ENCODE data around the gene PSAP.

PSAP gene

GRCh38 chr10:71819985-71820384, 31.1 kb downstream of the PSAP start:
- no peak for TF ChIP-seq CTCF (IDR thresholded peaks at IDR 0.05)
- TF ChIP-seq ZFX (IDR thresholded peaks at IDR 0.05; ENCODE audit: borderline replicate concordance): no peak
- no peak overlapping the region for H3K27ac ChIP-seq

- TF ChIP-seq ZFX (IDR thresholded peaks at IDR 0.05; ENCODE audit: borderline replicate concordance): no peak
- no peak for TF ChIP-seq CTCF (IDR thresholded peaks at IDR 0.05)
- H3K27ac ChIP-seq: no peak overlapping the region
These were observed 31.6 kb downstream of the PSAP start for GRCh38 chr10:71819441-71819861.

GRCh38 chr10:71818674-71819260, 32.3 kb downstream of the PSAP start:
- TF ChIP-seq ZFX (IDR thresholded peaks at IDR 0.05; ENCODE audit: borderline replicate concordance): no peak
- TF ChIP-seq CTCF (IDR thresholded peaks at IDR 0.05): no peak
- H3K27ac ChIP-seq: no peak overlapping the region

- no peak for TF ChIP-seq CTCF (IDR thresholded peaks at IDR 0.05)
- no peak for TF ChIP-seq ZFX (IDR thresholded peaks at IDR 0.05; ENCODE audit: borderline replicate concordance)
These were observed 33.0 kb downstream of the PSAP start for GRCh38 chr10:71817831-71818655.

GRCh38 chr10:71816936-71817618, 34.0 kb downstream of the PSAP start:
- H3K27ac ChIP-seq: no peak overlapping the region
- TF ChIP-seq ZFX (IDR thresholded peaks at IDR 0.05; ENCODE audit: borderline replicate concordance) (no peak), CTCF (IDR thresholded peaks at IDR 0.05) (no peak)

More at GRCh38 chr10:71817831-71818655, 33.0 kb downstream of the PSAP start:
- H3K27ac ChIP-seq: no peak overlapping the region

- H3K27ac ChIP-seq: no peak overlapping the region
These were observed 34.6 kb downstream of the PSAP start for GRCh38 chr10:71816421-71816851.

More at GRCh38 chr10:71816421-71816851, 34.6 kb downstream of the PSAP start:
- TF ChIP-seq CTCF (IDR thresholded peaks at IDR 0.05) (no peak), ZFX (IDR thresholded peaks at IDR 0.05; ENCODE audit: borderline replicate concordance) (no peak)
